ENCODE data around the gene ITGA4.

DNA sequence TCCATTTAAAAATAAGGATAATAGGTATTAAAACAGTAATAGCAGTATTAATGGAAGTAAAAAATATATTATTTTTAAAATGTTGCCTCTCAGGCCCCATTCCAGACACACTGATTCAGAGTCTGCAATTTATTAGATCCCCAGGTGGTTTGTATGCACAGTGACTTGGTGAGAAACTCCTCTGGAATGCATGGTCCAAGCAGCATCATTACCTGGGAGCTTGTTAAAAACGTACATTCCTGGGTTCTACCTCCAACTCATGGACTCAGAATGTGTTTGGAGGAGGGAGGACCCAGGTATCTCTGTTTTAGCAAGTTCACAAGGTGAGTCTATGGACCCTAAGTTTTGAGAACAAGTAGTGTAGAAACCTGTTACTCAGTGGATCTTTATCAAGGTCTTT is 95.6 kb downstream of the ITGA4 start:
- TF ChIP-seq CTCF (IDR thresholded peaks at IDR 0.05): no peak
- no peak for TF ChIP-seq EP300 (IDR thresholded peaks at IDR 0.05)
- no peak for TF ChIP-seq POLR2A (IDR thresholded peaks at IDR 0.05; ENCODE audit: low read depth)

Measured in esophagus muscularis mucosa (tissue), 4 donors.